Amygdala (tissue), 56 donors: ENCODE measurements around the gene CLCN6.
"Not testable (repeated sequence)": the region's sequence is repeated elsewhere in the genome, so short reads cannot be mapped to it uniquely, and the experiment has no call there.

Experiments used
- DNase-seq, 56 donors: peaks; one replicate each; lab custom pipeline; 2025; lab: John Stamatoyannopoulos, UW

The CLCN6 gene

DNA sequence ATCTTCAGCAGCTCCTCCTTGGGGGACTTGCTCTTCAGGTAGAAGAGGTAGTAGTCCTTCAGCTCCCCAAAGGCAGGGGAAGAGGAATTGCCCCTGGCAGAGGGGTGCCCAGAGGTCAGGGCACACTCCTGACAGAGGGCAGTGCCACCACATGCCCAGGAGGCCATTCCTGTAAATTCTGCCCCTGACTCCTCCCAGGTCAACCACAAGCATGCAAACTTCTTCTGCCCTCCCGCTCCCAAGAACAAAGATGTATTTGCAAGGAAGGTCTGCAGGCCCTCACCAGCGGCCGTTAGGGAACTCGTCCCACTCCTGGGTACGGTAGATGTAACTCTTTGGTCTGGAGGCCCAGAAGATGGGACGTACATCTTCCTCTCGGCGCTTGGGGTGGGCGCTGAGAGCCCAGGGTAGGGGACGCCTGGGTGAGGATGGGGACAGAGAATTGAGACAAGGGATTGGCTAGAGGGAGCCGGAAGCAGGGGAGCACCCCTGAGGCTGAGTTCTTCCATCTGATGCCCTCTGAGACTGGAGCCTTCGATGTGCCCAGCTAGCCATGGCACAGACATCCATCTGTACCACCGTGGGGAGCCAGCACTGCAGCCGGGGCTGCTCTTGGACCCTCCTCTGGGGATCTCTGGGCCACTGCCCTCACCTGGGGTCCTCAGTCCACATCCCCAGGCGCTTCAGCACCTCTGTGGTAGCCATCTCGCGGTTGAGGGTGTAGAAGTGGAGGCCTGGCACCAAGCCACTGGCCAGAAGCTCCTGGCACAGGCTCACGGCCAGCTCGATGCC is 11.3 kb upstream of the CLCN6 start:
- no peak for DNase-seq

DNA sequence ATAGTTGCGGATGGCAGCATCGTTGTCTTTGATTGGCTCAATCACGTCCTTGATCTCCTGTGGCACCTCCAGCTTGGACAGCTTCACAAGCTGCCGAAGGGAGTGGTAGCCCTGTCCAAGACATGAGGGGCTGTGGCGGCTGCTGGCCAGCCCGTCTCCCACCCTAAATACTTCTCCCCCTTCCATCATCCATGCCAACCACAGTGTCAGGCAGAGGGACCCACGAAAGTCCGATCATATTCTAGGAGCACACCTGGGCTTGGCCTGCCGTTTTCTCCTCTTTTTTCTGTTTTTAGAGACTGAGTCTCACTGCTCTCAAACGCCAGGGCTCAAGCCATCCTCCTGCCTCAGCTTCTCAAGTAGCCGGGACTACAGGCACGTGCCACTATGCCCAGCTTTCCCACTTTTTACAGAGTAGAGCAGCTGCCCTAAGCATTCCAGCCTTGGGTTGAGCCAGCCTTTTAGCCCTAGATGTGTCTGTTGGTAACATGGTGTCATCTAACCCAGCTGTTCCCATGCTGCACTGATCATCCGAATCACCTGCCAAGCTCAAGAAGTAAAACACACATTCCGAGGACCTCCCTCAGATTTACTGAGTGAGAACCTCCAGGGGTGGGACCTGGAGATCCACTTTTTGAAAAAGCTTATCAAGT is 10.6 kb upstream of the CLCN6 start:
- no peak for DNase-seq

DNA sequence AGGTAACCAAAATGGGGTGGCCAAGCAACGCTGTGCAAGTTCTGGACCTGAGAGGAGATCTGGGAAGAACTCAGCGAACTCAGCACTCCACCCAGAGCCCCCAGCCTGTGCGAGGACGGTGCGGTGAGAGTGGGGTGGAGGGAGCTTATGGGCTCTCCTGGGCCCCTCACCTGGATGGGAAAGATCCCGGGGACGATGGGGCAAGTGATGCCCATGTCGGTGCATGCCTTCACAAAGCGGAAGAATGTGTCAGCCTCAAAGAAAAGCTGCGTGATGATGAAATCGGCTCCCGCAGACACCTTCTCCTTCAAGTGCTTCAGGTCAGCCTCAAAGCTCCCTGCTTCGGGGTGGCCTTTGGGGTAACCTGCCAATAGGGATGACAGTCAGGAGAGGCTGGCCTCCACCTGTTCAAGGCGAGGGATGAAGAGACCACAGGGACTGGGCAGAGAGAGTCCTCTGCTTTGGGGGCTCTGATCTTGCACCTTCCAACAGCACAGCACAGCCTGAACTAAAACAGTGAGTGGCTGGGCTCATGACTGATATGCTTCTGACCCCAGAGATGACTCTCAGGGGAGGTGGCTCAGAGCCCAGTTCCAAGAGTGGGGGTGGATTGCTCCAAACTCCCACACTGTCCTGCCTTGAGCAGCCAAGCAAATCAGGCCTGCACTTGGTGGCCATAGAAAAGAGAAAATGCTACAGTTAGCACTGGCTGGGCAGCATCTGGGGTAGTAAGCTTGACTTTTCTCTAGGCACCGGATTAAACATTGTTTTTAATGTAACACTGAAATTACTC is 9.8 kb upstream of the CLCN6 start:
- no peak for DNase-seq

DNA sequence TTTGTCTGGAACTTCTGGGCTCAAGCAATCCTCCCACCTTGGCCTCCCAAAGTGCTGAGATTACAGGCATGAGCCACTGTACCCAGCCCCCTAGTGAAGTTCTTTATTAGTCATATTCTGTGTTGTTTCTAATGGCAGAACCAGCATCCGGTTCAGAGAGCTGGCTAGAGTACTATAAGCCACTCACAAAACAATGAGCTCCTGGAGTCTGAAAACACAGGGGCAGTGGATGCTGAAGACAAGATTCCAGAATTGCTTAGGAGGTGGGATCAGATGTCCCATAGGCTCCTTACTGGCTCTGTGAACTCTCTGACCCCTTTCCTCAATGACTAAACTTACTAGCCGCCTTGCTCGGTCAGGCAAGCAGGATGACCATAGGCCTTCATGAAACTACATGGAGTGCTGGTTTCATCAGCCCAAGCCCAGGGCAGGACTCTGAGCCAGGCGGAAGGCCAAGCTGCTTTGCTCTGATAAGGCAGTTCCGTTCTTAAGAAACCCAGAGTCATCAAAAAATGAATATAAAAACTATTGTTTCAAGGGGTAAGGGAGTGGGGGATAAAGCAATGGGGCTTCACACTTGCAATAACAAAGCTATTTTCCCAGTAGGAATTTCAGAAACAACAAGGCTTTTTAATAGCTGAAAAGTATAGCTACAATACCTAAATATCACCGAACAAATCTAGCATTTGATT is 8.3 kb upstream of the CLCN6 start:
- DNase-seq: no peak

DNA sequence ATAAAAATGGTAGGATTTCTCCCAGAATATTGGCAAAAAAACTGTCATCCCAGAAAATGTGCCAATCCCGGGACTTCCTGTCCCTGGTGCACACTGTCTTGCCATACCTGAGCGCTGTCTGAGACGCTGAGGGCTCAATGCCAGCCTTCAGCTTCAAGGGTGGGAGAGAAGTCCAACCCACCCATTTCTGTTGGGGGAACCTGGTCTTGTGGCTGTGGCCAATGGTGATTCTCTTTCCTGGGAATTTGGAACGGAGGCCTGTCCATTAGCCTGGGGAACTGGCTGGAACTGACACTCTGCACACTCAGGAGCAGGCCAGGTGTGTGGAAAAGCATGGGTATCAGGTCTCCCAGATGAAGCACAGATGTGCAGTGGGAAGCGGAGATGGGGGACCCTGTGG is 6.9 kb upstream of the CLCN6 start:
- no peak for DNase-seq

DNA sequence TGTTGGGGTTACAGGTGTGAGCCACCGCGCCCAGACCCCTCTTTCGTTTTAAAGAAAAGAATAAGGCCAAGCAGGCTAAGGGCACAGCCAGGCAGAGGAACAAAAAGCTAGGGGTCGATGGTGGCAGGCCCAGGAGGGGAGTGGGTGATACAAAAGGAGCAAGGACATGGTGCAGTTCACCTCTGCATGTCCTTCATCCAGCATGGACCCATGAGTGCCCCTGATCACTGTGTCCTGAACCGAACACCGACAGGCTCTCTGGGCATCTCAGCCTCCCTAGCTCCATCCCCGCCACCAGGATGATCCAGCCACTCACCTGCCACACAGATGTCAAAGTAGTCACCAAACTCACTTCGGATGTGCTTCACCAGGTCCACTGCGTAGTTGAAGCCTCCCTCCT is 6.1 kb upstream of the CLCN6 start:
- no peak for DNase-seq

DNA sequence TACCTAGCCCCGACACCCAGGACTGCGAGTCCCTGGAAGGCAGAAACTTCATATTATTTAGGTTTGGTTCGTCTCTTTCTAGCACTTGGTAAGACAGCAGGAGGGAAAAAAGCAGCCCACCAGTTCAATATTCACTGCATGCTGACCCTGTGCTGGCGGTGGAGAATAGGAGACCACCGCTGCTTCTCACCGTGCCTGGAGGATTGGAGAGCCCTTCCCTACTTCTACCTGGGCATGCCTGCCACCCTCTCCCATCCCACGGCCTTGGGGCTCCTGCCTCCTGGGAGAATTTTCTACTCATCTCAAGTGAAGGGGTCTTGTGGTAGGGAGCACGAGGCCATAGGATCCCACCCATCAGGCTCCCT is 5.6 kb upstream of the CLCN6 start:
- DNase-seq: no peak

DNA sequence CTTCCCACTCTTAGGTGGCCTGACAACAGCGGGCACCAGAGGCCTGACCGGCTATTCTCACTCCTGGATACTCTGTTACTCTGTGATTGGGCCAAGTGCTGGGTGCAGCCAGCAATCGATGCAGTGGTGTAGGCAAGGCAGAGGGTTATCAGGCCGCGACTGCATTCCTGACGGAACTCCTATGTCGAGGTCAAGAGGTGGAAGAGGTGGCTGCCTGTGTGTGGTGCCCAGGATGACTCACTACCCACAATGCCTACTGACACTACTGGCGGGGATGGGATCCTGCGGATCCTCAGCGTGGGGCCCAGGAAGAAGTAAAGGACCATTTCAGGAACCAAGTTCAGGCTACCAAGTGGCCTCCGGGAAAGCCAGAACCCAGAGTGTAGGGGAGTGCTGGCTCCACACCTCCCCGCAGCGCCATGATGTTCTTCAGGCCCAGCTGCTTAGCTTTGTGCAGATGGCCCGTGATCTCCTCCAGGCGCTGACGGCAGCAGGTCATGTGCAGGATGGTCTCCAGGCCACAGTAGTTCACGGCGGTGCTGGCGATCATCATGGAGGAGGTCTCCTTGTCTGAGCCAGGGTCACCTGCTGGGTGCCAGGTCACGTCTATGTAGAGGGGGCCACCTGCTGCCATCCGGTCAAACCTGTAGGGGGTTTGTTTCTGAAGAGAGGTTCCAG is 5.1 kb upstream of the CLCN6 start:
- DNase-seq: no peak

DNA sequence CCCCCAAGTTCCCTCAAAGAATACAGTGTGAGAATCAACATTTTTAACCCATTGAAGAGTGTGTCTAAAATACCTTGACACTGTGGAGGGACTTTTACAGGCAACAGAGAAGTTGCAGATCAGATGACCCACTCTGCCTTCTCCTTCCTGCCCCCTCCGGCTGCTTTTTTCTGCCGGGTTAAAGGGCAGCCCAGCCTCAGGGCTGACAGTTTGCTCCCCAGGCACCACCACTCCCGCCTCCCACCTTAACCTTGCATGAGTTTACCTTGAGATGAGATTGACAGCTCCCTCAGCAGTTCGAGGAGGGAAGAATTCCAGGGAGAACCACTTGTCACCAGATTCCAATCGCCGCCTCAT is 3.4 kb upstream of the CLCN6 start:
- peak in 2 of 56 donors; percentile 16 to 24 for DNase-seq

DNA sequence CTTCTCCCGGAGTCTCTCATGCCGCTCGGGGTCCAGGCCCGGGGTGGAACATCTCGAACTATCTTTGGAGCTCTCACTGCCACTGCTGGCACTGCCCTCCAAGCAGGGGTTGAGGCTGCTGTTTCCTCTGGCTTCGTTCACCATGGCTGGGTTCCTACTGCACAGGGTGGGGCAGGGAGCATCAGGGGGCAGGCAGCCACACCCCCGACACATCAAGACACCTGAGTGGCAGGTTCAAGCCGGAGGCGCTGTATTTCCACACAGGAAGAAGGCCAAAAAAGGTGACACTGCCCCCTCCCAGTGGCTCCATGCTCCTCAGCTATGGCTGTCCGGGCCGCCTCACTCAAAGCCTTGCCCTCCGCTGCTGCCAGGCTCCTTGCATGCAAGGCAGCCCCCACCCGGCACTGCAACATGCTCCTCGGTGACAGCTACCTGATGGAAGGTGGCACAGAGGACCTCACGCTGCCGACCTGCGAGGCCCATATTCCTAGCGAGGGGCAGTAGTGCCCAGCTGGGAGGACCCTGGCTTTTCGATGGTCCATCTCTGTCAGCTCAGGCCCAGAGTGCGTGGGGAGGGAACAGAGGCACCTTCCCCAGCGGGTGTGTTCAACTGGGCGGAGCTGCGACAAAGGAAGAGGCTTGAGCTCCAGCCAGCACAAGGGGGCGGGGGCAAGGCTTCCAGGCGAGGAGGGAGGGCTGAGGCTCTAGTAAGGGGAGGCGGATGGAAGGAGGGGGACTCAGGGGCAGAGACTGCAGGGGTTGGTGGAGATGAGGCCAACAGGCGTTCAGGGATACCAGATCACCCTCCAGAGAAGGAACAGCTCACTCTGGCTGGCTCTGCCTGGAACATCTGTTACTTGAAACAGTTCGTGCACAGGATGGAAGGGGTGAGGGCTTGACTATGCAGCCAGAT is 2.8 kb upstream of the CLCN6 start:
- DNase-seq: peak in 39 of 56 donors; percentile 13 to 77 (median 46)

DNA sequence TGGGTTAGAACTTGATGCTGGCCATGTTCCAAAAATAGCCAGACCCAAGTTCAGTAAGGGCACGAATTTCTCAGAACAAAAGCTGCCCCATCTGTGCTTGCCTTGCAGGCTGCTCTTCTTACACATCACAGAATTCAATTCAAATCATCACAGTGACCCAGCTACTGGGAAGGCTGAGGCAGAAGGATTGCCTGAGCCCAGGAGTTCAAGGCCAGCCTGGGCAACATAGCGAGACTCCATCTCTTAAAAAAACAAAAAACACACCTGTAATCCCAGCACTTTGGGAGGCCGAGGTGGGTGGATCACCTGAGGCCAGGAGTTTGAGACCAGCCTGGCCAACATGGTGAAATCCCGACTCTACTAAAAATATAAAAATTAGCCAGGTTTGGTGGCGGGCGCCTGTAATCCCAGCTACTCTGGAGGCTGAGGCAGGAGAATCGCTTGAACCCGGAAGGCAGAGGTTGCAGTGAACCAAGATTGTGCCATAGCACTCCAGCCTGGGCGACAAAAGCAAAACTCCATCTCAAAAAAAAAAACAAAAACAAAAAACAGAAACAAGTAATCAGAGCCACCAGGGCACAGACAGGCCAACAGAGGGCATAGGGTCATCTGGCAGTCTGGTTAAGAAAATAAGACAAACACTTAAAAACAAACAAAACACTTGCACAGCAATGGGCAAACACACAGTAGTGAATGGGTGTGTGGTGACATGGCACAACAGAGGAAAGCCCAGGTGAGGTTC is 1.9 kb upstream of the CLCN6 start:
- not testable (repeated sequence) for DNase-seq

DNA sequence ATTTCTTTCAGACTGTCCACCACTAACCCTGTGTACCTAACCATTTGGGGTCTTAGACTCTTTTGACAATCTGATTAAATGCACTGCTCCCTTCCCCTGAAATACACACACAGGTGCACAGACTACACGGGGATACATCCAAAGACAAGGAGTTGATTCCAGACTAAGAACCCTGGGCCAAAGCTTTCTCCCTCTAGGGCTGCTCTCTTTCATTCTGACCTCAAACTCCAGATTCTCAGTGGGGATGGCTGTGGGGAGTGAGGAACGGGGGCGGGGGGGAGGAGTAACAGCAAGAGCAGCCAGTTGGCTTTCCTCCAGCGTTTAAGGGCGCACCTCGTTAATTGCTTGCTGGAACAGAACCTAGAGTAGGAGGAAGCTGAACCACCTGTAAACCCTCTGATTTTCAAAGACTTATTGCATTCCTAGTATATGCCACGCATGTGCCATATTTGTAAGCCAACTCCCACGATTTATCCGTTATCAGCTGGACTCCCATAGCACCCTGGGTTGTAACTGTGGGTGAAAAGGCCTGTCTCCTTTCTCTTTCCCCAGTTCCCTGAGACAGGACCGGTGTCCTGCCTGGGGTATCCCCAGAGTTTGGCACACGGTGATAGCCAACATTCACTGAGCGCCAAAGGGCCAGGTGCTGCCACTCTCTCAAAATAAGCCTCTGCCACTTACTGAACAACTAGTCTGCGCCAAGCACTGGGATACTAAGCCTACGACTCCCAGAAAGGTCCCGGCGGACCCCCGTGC is 1.1 kb upstream of the CLCN6 start:
- DNase-seq: peak in 6 of 56 donors; percentile 13 to 38 (median 20)

DNA sequence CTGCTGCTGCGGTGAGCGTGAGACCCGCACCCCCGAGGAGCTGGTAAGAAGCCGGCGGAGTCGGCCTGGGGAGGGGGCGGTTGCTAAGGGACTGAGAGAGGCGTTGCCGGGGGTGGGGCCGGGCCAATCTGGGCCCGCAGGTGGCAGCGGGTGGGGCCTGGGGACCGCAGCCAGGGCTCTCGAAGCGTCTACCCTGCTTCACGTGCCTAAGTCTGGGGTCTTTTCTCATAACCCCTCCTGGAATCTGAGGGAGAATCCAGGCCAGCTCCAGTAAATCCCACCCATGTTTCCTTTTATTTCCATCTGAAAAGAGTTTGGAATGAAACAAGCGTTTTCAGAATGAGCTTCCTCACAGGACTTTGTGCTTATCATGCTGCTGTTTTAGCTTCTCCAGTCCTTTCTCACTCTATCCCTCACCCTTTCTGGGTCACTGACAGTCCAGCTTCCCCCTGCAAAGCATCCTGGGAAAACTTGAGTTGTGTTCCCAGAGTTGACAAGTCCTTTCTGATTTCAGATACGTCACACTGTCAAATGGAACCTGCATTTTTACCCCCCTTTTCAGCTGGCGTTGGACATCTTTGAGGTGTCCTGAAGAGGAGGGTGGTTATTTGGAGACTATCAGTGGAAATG is 431 bp downstream of the CLCN6 start:
- DNase-seq: peak in 14 of 56 donors; percentile 15 to 80 (median 49)

DNA sequence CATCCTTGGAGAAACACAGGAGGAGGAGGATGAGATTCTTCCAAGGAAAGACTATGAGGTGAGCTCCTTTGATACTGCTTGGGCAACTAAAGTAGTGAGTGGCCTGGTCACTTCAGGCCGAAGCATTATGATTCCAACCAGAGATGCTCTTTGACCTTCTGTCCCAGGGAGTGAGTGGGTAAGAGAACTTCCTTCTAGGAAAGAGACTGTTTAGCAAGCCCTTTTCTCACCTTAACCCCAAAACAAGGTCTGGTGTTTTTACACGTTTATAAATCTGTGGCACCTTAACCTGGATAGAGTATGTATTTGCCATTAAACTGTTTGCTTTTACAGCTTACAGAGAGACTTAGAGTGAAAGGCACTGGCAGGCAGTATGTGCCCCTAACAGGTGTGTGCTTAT is 1.1 kb downstream of the CLCN6 start:
- DNase-seq: no peak

DNA sequence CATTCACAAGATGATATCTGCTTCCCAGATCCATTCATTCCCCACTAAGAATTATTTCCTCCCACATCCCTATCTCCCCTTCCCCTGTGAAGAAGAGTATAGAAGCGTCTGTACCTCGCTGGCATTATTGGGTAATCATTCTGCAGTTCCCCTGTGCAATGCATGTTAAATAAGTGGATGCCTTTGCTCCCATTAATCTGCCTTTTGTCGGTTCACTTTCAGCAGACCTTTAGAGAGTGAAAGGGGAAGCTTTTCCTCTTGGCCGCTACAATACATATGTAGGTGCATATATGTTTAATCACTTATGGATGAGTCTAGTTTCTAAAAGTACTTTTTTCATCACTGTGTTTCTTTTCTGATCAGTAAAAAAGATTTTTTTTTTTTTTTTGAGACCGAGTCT is 7.0 kb downstream of the CLCN6 start:
- no peak for DNase-seq

DNA sequence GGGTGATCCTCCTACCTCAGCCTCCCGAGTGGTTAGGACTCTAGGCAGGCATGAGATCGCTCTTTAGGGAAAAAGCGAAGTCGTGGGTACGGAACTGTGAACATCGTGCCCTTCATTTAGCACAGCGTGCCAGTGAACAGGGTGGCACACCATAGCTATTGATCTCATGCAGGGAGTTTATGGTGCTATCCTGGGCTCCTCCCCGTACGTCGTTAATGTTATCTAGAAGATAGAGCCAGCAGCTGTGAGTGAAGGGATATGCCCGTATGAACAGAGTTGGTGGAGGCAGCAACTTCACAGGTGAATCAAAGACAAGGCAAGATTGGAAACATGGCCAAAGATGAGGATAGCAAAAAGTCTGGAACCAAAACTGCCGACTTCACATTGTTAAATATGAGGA is 11.2 kb downstream of the CLCN6 start:
- DNase-seq: no peak

DNA sequence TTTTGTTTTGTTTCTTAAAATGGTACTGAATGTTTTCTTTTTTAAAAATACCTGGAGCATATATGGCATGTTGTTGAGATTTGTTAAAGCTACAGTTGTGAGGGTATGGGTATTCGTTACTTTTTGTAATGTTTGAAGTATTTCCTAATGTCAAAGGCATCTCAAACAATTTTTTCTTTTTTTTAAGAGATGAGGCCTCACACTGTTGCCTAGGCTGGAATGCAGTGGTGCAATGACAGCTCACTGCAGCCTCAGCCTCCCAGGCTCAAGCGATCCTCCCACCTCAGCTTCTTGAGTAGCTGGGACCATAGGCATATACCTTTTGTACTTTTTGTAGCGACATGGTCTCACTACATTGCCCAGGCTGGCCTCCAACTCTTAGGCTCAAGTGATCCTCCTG is 16.1 kb downstream of the CLCN6 start:
- no peak for DNase-seq
